HG03196 (cell line): ENCODE measurements around the gene GRIN3B.

ENCODE experiments used
- ATAC-seq: cut with Tn5 transposase; IDR thresholded peaks from one replicate; pipeline ENCODE4 v1.9.1; 2021; ENCODE audit not compliant: unreplicated experiment

The GRIN3B gene

DNA sequence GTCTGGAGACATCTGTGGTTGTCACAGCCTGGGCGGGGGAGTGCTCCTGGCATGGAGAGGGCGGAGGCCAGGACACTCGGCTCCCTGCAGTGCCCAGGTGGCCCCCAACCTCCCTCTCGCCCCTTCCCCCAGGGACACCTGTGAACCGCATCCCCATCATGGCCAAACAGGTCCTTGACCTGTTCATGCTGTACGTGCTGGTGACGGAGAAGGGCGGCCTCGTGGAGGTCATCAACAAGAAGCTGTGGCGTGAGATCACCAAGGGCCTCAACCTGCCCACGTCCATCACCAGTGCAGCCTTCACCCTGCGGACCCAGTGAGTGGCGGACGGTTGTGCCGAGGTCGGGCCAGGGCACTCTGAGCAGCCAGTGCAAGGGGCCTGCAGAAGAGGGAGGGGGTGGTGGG lies 36.1 kb upstream of the GRIN3B start:
- ATAC-seq = no peak

DNA sequence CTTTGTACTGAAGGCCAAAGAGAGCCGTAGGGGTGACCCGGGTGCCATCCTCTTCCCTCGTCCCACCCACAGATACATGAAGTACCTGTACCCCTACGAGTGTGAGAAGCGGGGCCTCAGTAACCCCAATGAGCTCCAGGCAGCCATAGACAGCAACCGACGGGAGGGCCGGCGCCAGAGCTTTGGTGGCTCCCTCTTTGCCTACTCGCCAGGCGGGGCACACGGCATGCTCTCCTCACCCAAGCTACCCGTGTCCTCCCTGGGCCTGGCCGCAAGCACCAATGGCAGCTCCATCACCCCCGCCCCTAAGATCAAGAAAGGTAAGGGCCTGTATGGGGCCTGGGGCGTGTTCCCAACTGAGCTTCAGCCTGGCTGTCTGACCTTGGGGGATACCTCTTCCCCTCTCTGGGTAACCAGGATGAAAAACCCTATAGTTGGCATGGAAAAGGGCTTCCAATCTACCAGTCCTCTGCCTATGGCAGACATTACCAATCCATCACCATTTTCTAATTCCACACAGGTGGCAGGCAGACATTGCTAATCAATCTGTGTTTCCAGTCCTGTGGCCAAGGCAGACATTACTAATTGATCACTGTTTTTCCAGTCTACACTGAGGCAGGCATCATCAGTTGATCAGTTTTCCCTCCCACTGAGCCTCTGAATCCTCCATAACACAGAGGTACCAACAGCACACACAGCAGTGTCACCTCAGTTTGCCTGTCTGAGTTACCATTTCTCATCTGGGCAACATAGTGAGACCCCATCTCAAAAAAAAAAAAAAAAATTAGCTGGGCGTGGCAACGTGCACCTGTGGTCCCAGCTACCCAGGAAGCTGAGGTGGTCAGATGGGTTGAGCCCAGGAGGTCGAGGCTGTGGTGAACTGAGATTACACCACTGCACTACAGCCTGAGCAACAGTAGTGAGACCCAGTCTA lies 35.2 kb upstream of the GRIN3B start:
- no peak for ATAC-seq

- ATAC-seq = no peak
These were observed 33.6 kb upstream of the GRIN3B start for GRCh38 chr19:966485-967088.

DNA sequence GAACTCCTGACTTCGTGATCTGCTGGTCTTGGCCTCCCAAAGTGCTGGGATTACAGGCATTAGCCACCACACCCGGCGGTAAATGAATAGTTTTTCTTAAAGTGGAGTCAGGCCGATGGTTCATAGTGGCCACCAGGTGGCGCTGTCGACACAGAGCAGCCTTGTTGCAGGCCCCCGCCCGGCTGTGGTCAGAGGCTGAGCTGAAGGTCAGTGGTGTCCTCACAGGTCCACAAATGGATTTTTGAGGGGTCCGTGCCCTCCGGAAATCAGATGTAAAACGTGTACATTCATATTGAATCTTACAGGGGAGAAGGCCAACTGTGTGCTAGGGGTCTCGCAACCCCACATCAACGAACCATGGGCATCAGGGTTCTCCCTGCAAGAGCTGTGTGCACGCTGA lies 29.5 kb upstream of the GRIN3B start:
- no peak for ATAC-seq

GRCh38 chr19:971795-972194 lies 28.4 kb upstream of the GRIN3B start:
- ATAC-seq = no peak

GRCh38 chr19:972281-972680 lies 27.9 kb upstream of the GRIN3B start:
- no peak for ATAC-seq

- ATAC-seq = no peak
These were observed 26.3 kb upstream of the GRIN3B start for GRCh38 chr19:973726-974563.

GRCh38 chr19:974564-975257 lies 25.5 kb upstream of the GRIN3B start:
- no peak for ATAC-seq

GRCh38 chr19:976476-976875 lies 23.7 kb upstream of the GRIN3B start:
- no peak for ATAC-seq

DNA sequence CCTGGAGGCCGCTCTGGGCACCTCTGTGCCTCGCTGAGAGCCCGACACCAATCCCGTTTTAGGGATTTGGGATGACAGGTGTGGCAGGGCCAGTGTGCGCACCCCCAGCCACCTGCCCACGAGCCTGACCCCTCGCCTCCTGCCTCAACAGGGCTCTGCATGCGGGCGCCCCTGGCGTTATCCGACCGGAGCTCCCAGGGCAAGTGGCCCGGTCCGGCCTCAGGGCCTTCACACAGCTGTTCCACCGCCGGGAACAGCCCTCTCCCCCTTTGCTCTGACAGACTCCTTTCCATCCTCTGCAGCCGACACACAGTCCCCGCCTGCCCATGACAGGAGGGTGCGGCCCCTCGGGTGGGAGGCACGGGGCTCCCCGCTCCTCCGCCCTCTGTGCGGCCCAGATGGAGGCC lies 23.2 kb upstream of the GRIN3B start:
- ATAC-seq = no peak

DNA sequence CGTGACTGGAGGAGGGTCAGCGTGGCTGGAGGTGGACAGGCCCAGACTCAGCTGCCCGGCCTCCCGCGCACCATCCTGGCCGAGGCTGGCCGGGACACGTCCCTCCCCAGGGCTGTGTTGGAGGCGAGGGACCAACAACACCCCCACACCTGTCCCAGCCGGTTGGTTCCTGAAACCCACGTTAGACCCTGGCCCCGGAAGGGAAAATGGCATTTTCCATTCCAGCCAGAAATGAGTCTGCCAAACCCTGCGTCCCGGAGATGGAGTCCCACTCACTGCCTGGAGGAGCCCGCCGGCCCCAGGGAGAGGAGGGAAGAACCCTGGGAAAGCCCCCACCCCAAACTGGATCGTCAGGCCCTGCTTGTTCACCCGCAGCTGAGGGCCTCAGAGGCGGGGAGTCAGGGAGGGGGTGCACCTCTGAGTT lies 20.9 kb upstream of the GRIN3B start:
- ATAC-seq = no peak

DNA sequence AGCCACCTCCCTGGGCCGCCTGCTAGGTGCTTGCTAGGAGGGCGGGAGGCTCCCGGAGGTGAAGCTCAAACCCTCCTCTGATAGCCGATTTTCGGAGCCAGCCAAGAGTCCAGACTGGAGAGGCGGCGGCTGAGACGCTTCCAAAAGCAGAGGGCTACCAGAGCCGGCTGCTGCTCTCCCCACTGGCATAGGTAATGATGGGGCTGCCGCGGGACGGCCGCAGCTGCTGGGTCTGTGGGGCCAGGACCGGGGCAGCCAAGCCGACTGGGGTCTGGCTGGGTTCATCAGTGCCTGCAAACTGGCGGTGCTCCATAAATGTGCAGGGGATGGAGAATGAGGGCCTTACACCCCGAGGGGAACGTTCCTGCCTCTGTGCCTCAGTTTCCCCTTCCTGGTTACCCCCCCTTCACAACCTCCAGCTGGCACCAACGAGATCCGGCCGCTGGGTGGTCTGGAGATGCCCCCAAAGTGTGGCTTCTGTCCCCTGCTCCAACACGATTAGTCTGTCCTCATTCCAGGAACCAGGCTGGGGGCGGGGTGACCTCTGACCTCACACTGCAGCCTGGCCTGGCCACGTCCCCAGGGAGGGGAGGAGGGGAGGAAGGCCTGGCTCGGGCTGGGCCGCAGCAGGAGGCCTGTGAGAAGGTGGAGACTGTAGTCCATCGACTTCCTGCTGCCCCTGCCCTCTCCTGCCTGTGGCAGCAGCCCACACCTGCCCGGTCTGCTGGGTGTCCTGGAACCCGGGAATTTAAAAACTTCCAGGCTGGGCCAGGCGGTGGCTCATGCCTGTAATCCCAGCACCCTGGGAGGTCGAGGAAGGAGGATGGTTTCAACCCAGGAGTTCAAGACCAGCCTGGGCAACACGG lies 19.9 kb upstream of the GRIN3B start:
- ATAC-seq = no peak

DNA sequence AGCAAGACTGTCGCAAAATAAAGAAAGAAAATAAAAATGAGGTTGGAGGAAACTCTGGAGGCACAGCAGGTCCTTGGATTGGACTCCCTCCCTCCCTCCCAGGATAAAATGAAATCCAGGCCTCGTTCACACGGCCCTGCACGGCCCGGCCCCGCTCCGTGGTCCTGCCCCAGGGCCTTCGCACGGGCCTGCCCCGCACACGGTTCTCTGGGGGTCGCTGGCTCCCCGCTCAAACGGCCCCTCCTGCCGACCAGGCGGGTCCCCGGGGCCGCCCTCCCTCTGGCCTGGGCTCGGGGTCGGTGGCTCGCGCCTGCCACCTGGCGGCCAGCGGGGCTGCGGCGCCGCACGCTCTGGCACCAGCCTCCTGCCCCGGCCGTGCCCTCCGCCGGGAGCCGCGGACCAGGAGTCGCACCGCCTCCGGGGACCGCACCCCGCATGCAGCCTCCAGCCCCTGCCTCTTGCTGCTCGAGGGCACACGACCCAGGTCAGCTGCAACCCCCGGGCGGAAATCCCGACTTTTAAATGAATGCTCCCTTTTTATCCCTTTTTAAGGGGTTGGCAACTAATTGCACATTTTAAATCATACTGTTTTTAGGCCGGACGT lies 17.6 kb upstream of the GRIN3B start:
- peak; percentile 61 for ATAC-seq

GRCh38 chr19:984165-984967 lies 15.9 kb upstream of the GRIN3B start, which contains the start of gene WDR18:
WDR18 (plus strand) TSS chr19:984345; CDS start chr19:984354, 9 bp downstream.
- peak; percentile 76 for ATAC-seq

GRCh38 chr19:986083-986482 lies 14.1 kb upstream of the GRIN3B start:
- no peak for ATAC-seq

- ATAC-seq = no peak
These were observed 12.1 kb upstream of the GRIN3B start for GRCh38 chr19:988081-988480.

- ATAC-seq = no peak
These were observed 11.7 kb upstream of the GRIN3B start for GRCh38 chr19:988510-988909.

- no peak for ATAC-seq
These were observed 10.7 kb upstream of the GRIN3B start for GRCh38 chr19:989381-990081.
